ENCODE results near the gene TFPI.

DNA sequence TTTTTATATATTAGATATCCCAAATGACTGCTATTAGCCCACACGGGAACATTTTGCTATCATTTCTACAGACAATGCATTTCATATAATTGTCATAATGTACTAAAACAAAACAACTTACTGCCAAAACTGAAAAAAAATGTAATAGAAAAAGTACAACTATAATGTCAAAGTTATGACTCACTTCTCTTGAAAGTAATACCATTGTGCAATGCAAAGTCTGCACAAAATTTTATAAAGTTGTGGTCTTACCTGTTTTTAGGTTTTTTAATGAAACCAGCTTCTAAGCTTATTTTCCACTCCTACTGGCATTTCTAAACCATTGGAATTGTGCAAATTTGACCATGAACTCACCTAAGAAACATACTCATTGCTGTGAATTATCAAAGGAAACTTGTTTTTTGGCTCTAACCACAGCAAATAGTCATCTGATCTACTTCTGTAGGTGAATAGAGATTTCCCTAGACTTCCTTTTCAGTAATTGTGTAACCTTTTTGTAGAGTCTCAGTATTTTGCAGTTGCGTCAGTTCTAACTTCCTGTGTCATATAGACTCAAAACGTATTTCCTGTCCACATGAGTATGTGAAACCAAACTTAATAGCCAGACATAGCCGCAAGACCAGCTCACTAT lies 31.9 kb upstream of the TFPI start:
- TF ChIP-seq, protein P1, sequence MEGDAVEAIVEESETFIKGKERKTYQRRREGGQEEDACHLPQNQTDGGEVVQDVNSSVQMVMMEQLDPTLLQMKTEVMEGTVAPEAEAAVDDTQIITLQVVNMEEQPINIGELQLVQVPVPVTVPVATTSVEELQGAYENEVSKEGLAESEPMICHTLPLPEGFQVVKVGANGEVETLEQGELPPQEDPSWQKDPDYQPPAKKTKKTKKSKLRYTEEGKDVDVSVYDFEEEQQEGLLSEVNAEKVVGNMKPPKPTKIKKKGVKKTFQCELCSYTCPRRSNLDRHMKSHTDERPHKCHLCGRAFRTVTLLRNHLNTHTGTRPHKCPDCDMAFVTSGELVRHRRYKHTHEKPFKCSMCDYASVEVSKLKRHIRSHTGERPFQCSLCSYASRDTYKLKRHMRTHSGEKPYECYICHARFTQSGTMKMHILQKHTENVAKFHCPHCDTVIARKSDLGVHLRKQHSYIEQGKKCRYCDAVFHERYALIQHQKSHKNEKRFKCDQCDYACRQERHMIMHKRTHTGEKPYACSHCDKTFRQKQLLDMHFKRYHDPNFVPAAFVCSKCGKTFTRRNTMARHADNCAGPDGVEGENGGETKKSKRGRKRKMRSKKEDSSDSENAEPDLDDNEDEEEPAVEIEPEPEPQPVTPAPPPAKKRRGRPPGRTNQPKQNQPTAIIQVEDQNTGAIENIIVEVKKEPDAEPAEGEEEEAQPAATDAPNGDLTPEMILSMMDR (IDR thresholded peaks at IDR 0.05): no peak
- TF ChIP-seq POLR2A (IDR thresholded peaks at IDR 0.05): no peak
- no peak for TF ChIP-seq EP300 (IDR thresholded peaks at IDR 0.05)
- no peak for TF ChIP-seq POLR2AphosphoS5 (IDR thresholded peaks at IDR 0.05)
